ENCODE measurements around the gene GRAMD2B. TPM values are rescaled to one million over a fixed set of nuclear protein-coding genes. Genes with fewer than 3 reads are reported as not detected.

Gene GRAMD2B
- total and polyA plus RNA-seq, 7 experiments from 2014 or later, result 3.8 to 9.8 (median 7.1) TPM

- H3K4me1 Mint-ChIP-seq, result peaks cover 19 to 51% (median 37%) of the 10 kb centered on the region in 7 donors
- Histone ChIP-seq H3K9me3 (ENCODE audit: control insufficient read depth in 2 of 3, low read length in 3 of 3) (no peaks in the 10 kb centered on the region), H3K36me3 (ENCODE audit: control insufficient read depth in 2 of 3, insufficient read depth in 3 of 3, low read length in 3 of 3) (peaks cover 0 to 11% (median 0%) of the 10 kb centered on the region in 3 experiments), H3K4me3 (ENCODE audit: low read length) (no peak overlapping the region), H3K4me1 (ENCODE audit: control insufficient read depth in 2 of 2, insufficient read depth in 2 of 2, low read length in 2 of 2) (peaks cover 0 to 26% of the 10 kb centered on the region in 2 donors), H3K27ac (ENCODE audit: low read depth, low read length) (no peak overlapping the region), H3K27me3 (ENCODE audit: control insufficient read depth in 2 of 2, insufficient read depth in 2 of 2, low read length in 2 of 2) (no peaks in the 10 kb centered on the region)
- peaks cover 0 to 15% (median 4%) of the 10 kb centered on the region in 11 donors for H3K9me3 Mint-ChIP-seq
- no peak overlapping the region for H3K4me3 Mint-ChIP-seq
- intact Hi-C loops (cut with micrococcal nuclease), result loop anchor here (10.0 kb wide), 2 partner anchors 1074 to 1644 kb away; partner anchors contain the start of genes PRRC1 (in 1 of the 2) and SLC12A2 (in 1 of the 2)
- POLR2A ChIA-PET, result interaction anchor here (0.6 to 0.9 kb wide), 2 partner anchors 9 to 23 kb away, joined by 3 to 4 read pairs; no protein-coding TSS in a partner anchor
- peaks cover 18 to 44% (median 36%) of the 10 kb centered on the region in 5 donors for H3K36me3 Mint-ChIP-seq
- ATAC-seq, result no peak
- CTCF ChIA-PET, result no interaction called here
- DNase-seq, result no peak
- H3K27me3 Mint-ChIP-seq, result no peaks in the 10 kb centered on the region
- peak overlapping the region in 1 of 9 donors; percentile 25 for H3K27ac Mint-ChIP-seq
Measured at GRCh38 chr5:126441230-126441629, 18.0 kb downstream of the GRAMD2B start.

- H3K4me3 ChIP-seq (ENCODE audit: low read length), result no peak overlapping the region
- Mint-ChIP-seq H3K27ac (peak overlapping the region; percentile 40 to 99 (median 77)), H3K36me3 (peaks cover 5 to 27% (median 19%) of the 10 kb centered on the region in 5 donors), H3K4me1 (peaks cover 18 to 58% (median 52%) of the 10 kb centered on the region in 7 donors), H3K4me3 (peak overlapping the region in 5 of 10 donors; percentile 9 to 54 (median 31)), H3K9me3 (peaks cover 0 to 15% (median 3%) of the 10 kb centered on the region in 11 donors), H3K27me3 (no peaks in the 10 kb centered on the region)
- H3K4me1 ChIP-seq (ENCODE audit: control insufficient read depth in 2 of 2, insufficient read depth in 2 of 2, low read length in 2 of 2), result peaks cover 0 to 39% of the 10 kb centered on the region in 2 donors
- peaks cover 0 to 6% (median 0%) of the 10 kb centered on the region in 3 experiments for H3K36me3 ChIP-seq (ENCODE audit: control insufficient read depth in 2 of 3, insufficient read depth in 3 of 3, low read length in 3 of 3)
- H3K9me3 ChIP-seq (ENCODE audit: control insufficient read depth in 2 of 3, low read length in 3 of 3), result no peaks in the 10 kb centered on the region
- no peaks in the 10 kb centered on the region for H3K27me3 ChIP-seq (ENCODE audit: control insufficient read depth in 2 of 2, insufficient read depth in 2 of 2, low read length in 2 of 2)
- ChIA-PET POLR2A (interaction anchor here (1.1 to 2.3 kb wide), 2 partner anchors 20 to 56 kb away, joined by 3 to 6 read pairs; partner anchors contain the start of gene GRAMD2B), CTCF (interaction anchor here (1.2 to 1.4 kb wide), 2 partner anchors 43 to 57 kb away, joined by 3 read pairs; no protein-coding TSS in a partner anchor)
- DNase-seq, result no peak
- H3K27ac ChIP-seq (ENCODE audit: low read depth, low read length), result no peak overlapping the region
- no peak for ATAC-seq
- intact Hi-C loops (cut with micrococcal nuclease), result loop anchor here (1.0 to 10.0 kb wide), 3 partner anchors 70 to 1641 kb away; partner anchors contain the start of genes PRRC1 (in 1 of the 2) and SLC12A2 (in 1 of the 2)
Measured at GRCh38 chr5:126443374-126443851, 20.2 kb downstream of the GRAMD2B start.

- Histone ChIP-seq H3K36me3 (ENCODE audit: control insufficient read depth in 2 of 3, insufficient read depth in 3 of 3, low read length in 3 of 3) (no peaks in the 10 kb centered on the region), H3K9me3 (ENCODE audit: control insufficient read depth in 2 of 3, low read length in 3 of 3) (no peaks in the 10 kb centered on the region), H3K27ac (ENCODE audit: low read depth, low read length) (peak overlapping the region; percentile 38), H3K27me3 (ENCODE audit: control insufficient read depth in 2 of 2, insufficient read depth in 2 of 2, low read length in 2 of 2) (no peaks in the 10 kb centered on the region), H3K4me1 (ENCODE audit: control insufficient read depth in 2 of 2, insufficient read depth in 2 of 2, low read length in 2 of 2) (peaks cover 0 to 45% of the 10 kb centered on the region in 2 donors), H3K4me3 (ENCODE audit: low read length) (no peak overlapping the region)
- ChIA-PET CTCF (interaction anchor here (1.2 kb wide), 1 partner anchor 42 kb away, joined by 3 read pairs; no protein-coding TSS in a partner anchor), POLR2A (interaction anchor here (0.6 to 2.3 kb wide), 3 partner anchors 21 to 59 kb away, joined by 3 to 6 read pairs (median 3); partner anchors contain the start of gene GRAMD2B)
- H3K27ac Mint-ChIP-seq, result peak overlapping the region in 8 of 9 donors; percentile 68 to 99 (median 90)
- H3K9me3 Mint-ChIP-seq, result peaks cover 0 to 9% (median under 1%) of the 10 kb centered on the region in 11 donors
- H3K27me3 Mint-ChIP-seq, result no peaks in the 10 kb centered on the region
- DNase-seq (no peak), ATAC-seq (no peak)
- H3K4me1 Mint-ChIP-seq, result peaks cover 21 to 65% (median 55%) of the 10 kb centered on the region in 7 donors
- peaks cover 0 to 21% (median 12%) of the 10 kb centered on the region in 5 donors for H3K36me3 Mint-ChIP-seq
- H3K4me3 Mint-ChIP-seq, result peak overlapping the region in 3 of 10 donors; percentile 24 to 51 (median 46)
- intact Hi-C loops (cut with micrococcal nuclease), result loop anchor here (10.0 kb wide), 2 partner anchors 1071 to 1641 kb away; partner anchors contain the start of genes PRRC1 (in 1 of the 2) and SLC12A2 (in 1 of the 2)
Measured at GRCh38 chr5:126444137-126444536, 20.9 kb downstream of the GRAMD2B start.

GRCh38 chr5:126445502-126446174, 22.4 kb downstream of the GRAMD2B start:
- Histone ChIP-seq H3K4me1 (ENCODE audit: control insufficient read depth in 2 of 2, insufficient read depth in 2 of 2, low read length in 2 of 2) (peaks cover 3 to 52% of the 10 kb centered on the region in 2 donors), H3K9me3 (ENCODE audit: control insufficient read depth in 2 of 3, low read length in 3 of 3) (no peaks in the 10 kb centered on the region), H3K27ac (ENCODE audit: low read depth, low read length) (peak overlapping the region; percentile 34), H3K27me3 (ENCODE audit: control insufficient read depth in 2 of 2, insufficient read depth in 2 of 2, low read length in 2 of 2) (no peaks in the 10 kb centered on the region), H3K36me3 (ENCODE audit: control insufficient read depth in 2 of 3, insufficient read depth in 3 of 3, low read length in 3 of 3) (no peaks in the 10 kb centered on the region), H3K4me3 (ENCODE audit: low read length) (no peak overlapping the region)
- DNase-seq (no peak), ATAC-seq (no peak)
- Mint-ChIP-seq H3K9me3 (peaks cover 0 to 5% (median 0%) of the 10 kb centered on the region in 11 donors), H3K4me3 (peak overlapping the region in 5 of 10 donors; percentile 14 to 51 (median 15)), H3K27ac (peak overlapping the region; percentile 44 to 99 (median 90)), H3K4me1 (peaks cover 29 to 80% (median 69%) of the 10 kb centered on the region in 7 donors), H3K36me3 (peaks cover 0 to 20% (median 8%) of the 10 kb centered on the region in 5 donors), H3K27me3 (no peaks in the 10 kb centered on the region)
- CTCF ChIA-PET, result interaction anchor here (0.8 kb wide), 1 partner anchor 54 kb away, joined by 4 read pairs; no protein-coding TSS in a partner anchor
- POLR2A ChIA-PET, result interaction anchor here (0.5 to 7.4 kb wide), 3 partner anchors 23 to 328 kb away, joined by 3 to 73 read pairs (median 4); partner anchors contain the start of gene GRAMD2B
- intact Hi-C loops (cut with micrococcal nuclease), result loop anchor here (10.0 kb wide), 2 partner anchors 1069 to 1639 kb away; partner anchors contain the start of genes PRRC1 (in 1 of the 2) and SLC12A2 (in 1 of the 2)

- no peaks in the 10 kb centered on the region for H3K27me3 ChIP-seq (ENCODE audit: control insufficient read depth in 2 of 2, insufficient read depth in 2 of 2, low read length in 2 of 2)
- H3K27me3 Mint-ChIP-seq, result no peaks in the 10 kb centered on the region
- POLR2A ChIA-PET, result interaction anchor here (0.6 to 7.4 kb wide), 3 partner anchors 14 to 1634 kb away, joined by 3 to 73 read pairs (median 3); partner anchors contain the start of gene GRAMD2B
- H3K4me3 ChIP-seq (ENCODE audit: low read length), result no peak overlapping the region
- H3K4me1 Mint-ChIP-seq, result peaks cover 34 to 84% (median 79%) of the 10 kb centered on the region in 7 donors
- CTCF ChIA-PET, result interaction anchor here (0.8 to 1.0 kb wide), 2 partner anchors 53 to 93 kb away, joined by 3 to 4 read pairs; no protein-coding TSS in a partner anchor
- peak; percentile 22 for ATAC-seq
- no peaks in the 10 kb centered on the region for H3K36me3 ChIP-seq (ENCODE audit: control insufficient read depth in 2 of 3, insufficient read depth in 3 of 3, low read length in 3 of 3)
- peak overlapping the region in 7 of 10 donors; percentile 3 to 69 (median 25) for H3K4me3 Mint-ChIP-seq
- H3K4me1 ChIP-seq (ENCODE audit: control insufficient read depth in 2 of 2, insufficient read depth in 2 of 2, low read length in 2 of 2), result peaks cover 11 to 63% of the 10 kb centered on the region in 2 donors
- intact Hi-C loops (cut with micrococcal nuclease), result loop anchor here (10.0 kb wide), 2 partner anchors 1068 to 1638 kb away; partner anchors contain the start of genes PRRC1 (in 1 of the 2) and SLC12A2 (in 1 of the 2)
- peak in 7 of 9 donors; percentile 11 to 51 (median 39) for DNase-seq
- H3K27ac ChIP-seq (ENCODE audit: low read depth, low read length), result peak overlapping the region; percentile 37
- peak overlapping the region; percentile 84 to 99 (median 93) for H3K27ac Mint-ChIP-seq
- peaks cover 0 to 22% (median 4%) of the 10 kb centered on the region in 5 donors for H3K36me3 Mint-ChIP-seq
- H3K9me3 Mint-ChIP-seq, result peaks cover 0 to 4% (median 0%) of the 10 kb centered on the region in 11 donors
- no peaks in the 10 kb centered on the region for H3K9me3 ChIP-seq (ENCODE audit: control insufficient read depth in 2 of 3, low read length in 3 of 3)
Measured at GRCh38 chr5:126446498-126447224, 23.5 kb downstream of the GRAMD2B start.
